GM21529 (cell line): ENCODE results near the gene SPAAR.

ENCODE experiments used
- ATAC-seq: cut with Tn5 transposase; IDR thresholded peaks from one replicate; pipeline ENCODE4 v1.9.1; 2021; ENCODE audit not compliant: unreplicated experiment

Gene SPAAR

GRCh38 chr9:35945341-35946018 is 36.2 kb downstream of the SPAAR start:
- ATAC-seq: no peak

- no peak for ATAC-seq
These were observed 39.2 kb downstream of the SPAAR start for GRCh38 chr9:35948451-35948850.

GRCh38 chr9:35948901-35949318 is 39.6 kb downstream of the SPAAR start:
- no peak for ATAC-seq

- ATAC-seq: no peak
These were observed 42.4 kb downstream of the SPAAR start for GRCh38 chr9:35951736-35952135.

- no peak for ATAC-seq
These were observed 43.4 kb downstream of the SPAAR start for GRCh38 chr9:35952526-35953191.

- peak; percentile 42 for ATAC-seq
These were observed 45.8 kb downstream of the SPAAR start for GRCh38 chr9:35954942-35955546.

GRCh38 chr9:35956651-35957050 is 47.4 kb downstream of the SPAAR start:
- ATAC-seq: no peak

GRCh38 chr9:35958104-35958837 is 49.0 kb downstream of the SPAAR start, which contains the start of gene OR2S2:
Gene OR2S2 (minus strand): TSS chr9:35958154. CDS start chr9:35958098, 56 bp downstream.
- no peak for ATAC-seq

- ATAC-seq: no peak
These were observed 50.9 kb downstream of the SPAAR start for GRCh38 chr9:35960039-35960655.
